NCI-H226 (cell line): ENCODE results near the gene RTL10.

Source experiments
- DNase-seq: peaks from one replicate; pipeline ENCODE4 v3.0.0-alpha.2; 2015

Gene RTL10

GRCh38 chr22:19859861-19860510 is 5.3 kb upstream of the RTL10 start:
- DNase-seq = no peak

GRCh38 chr22:19857382-19857781 is 2.7 kb upstream of the RTL10 start:
- DNase-seq = no peak

- DNase-seq = no peak
Observed at GRCh38 chr22:19855504-19856409, 1.1 kb upstream of the RTL10 start.

GRCh38 chr22:19853879-19854777 is 546 bp downstream of the RTL10 start:
- no peak for DNase-seq

- DNase-seq = no peak
Observed at GRCh38 chr22:19853058-19853878, 1.4 kb downstream of the RTL10 start.

GRCh38 chr22:19852177-19852781 is 2.4 kb downstream of the RTL10 start:
- no peak for DNase-seq

GRCh38 chr22:19851291-19852176 is 3.1 kb downstream of the RTL10 start:
- no peak for DNase-seq

GRCh38 chr22:19850763-19851109 is 3.9 kb downstream of the RTL10 start:
- DNase-seq = no peak

GRCh38 chr22:19849835-19850762 is 4.6 kb downstream of the RTL10 start:
- no peak for DNase-seq

GRCh38 chr22:19848298-19849224 is 6.1 kb downstream of the RTL10 start:
- no peak for DNase-seq

- DNase-seq = no peak
Observed at GRCh38 chr22:19847345-19847632, 7.4 kb downstream of the RTL10 start.

GRCh38 chr22:19846620-19847344 is 7.9 kb downstream of the RTL10 start:
- no peak for DNase-seq

- DNase-seq = no peak
Observed at GRCh38 chr22:19845054-19845722, 9.5 kb downstream of the RTL10 start.

- no peak for DNase-seq
Observed at GRCh38 chr22:19844377-19845053, 10.2 kb downstream of the RTL10 start.

GRCh38 chr22:19843857-19844376 is 10.8 kb downstream of the RTL10 start:
- DNase-seq = no peak

- peak; percentile 6 for DNase-seq
Observed at GRCh38 chr22:19843107-19843856, 11.4 kb downstream of the RTL10 start.
